Cardiac muscle cell (in vitro differentiated cells and primary cell): Measurements from ENCODE around the gene AQP7. TPM values are rescaled to one million over a fixed set of nuclear protein-coding genes. Genes with fewer than 3 reads are reported as not detected.
A peak's percentile ranks its signal among the peaks of the same experiment; 100 is the strongest.
"Not testable (repeated sequence)": the region's sequence is repeated elsewhere in the genome, so short reads cannot be mapped to it uniquely, and the experiment has no call there.

Experiments used
- DNase-seq, 2 donors: peaks; one replicate each; pipeline versions ENCODE4 v3.0.0 to v3.0.0-alpha.2; 2010 to 2017; ENCODE audit warnings: low read depth in 1 of 2, low spot score in 1 of 2
- H3K27ac ChIP-seq: fragments of 200-600 bp; sonication (generic); 2 replicates; pipeline ENCODE4 v1.5.1; 2016
- H3K27me3 ChIP-seq: fragments of 200-600 bp; sonication (generic); 2 replicates; pipeline ENCODE4 v1.6.0; 2016; ENCODE audit warnings: control low read depth
- H3K36me3 ChIP-seq: fragments of 200-600 bp; sonication (generic); 2 replicates; pipeline ENCODE4 v1.5.1; 2016; ENCODE audit warnings: control low read depth
- H3K4me1 ChIP-seq: fragments of 200-600 bp; sonication (generic); 2 replicates; pipeline ENCODE4 v1.8.1; 2017; ENCODE audit warnings: low read depth, mild to moderate bottlenecking, mixed run types
- H3K4me3 ChIP-seq: fragments of 200-600 bp; sonication (generic); 2 replicates; pipeline ENCODE4 v1.5.1; 2016; ENCODE audit warnings: mild to moderate bottlenecking
- H3K9me3 ChIP-seq: fragments of 200-600 bp; sonication (generic); 2 replicates; pipeline ENCODE4 v1.5.1; 2017; ENCODE audit warnings: low read depth, mild to moderate bottlenecking, control low read depth
- CTCF ChIP-seq: IDR thresholded peaks from 2 replicates; pipeline ENCODE4 v1.5.1; 2012; ENCODE audit warnings: low read depth, mild to moderate bottlenecking, low read length
- polyA plus RNA-seq: library from polyadenylated mRNA; unstranded; fragments of >200 nt; fragmentation: Nextera tagmentation; extraction: Ambion mirVana; gene quantifications from 2 replicates; pipeline ENCODE4 v1.2.1, GENCODE V29; 2016
- total RNA-seq: library from RNA; depleted of rRNA; stranded (reverse); fragments of >200 nt; gene quantifications from 2 replicates; pipeline ENCODE4 v1.2.3, GENCODE V29; 2016

The AQP7 gene
- total and polyA plus RNA-seq, 2 experiments from 2014 or later: 4.2 to 5.5 TPM

- no peaks in the 10 kb centered on the region for H3K36me3 ChIP-seq
- TF ChIP-seq CTCF: no peak
- no peak overlapping the region for H3K4me3 ChIP-seq
- H3K27me3 ChIP-seq: no peaks in the 10 kb centered on the region
- no peak for DNase-seq
- H3K4me1 ChIP-seq: no peaks in the 10 kb centered on the region
- H3K27ac ChIP-seq: no peak overlapping the region
- no peaks in the 10 kb centered on the region for H3K9me3 ChIP-seq
These were observed 11.9 kb upstream of the AQP7 start for GRCh38 chr9:33414268-33414667.

- Histone ChIP-seq H3K4me1 (peaks cover 7% of the 10 kb centered on the region), H3K9me3 (no peaks in the 10 kb centered on the region), H3K36me3 (no peaks in the 10 kb centered on the region), H3K4me3 (no peak overlapping the region), H3K27me3 (no peaks in the 10 kb centered on the region), H3K27ac (no peak overlapping the region)
- TF ChIP-seq CTCF: no peak
- DNase-seq: no peak
These were observed 5.7 kb upstream of the AQP7 start for GRCh38 chr9:33408087-33408486.

GRCh38 chr9:33407061-33407460 is 4.7 kb upstream of the AQP7 start:
- no peak for DNase-seq
- no peaks in the 10 kb centered on the region for H3K36me3 ChIP-seq
- TF ChIP-seq CTCF: no peak
- no peaks in the 10 kb centered on the region for H3K27me3 ChIP-seq
- H3K27ac ChIP-seq: no peak overlapping the region
- H3K4me3 ChIP-seq: no peak overlapping the region
- peaks cover 17% of the 10 kb centered on the region for H3K4me1 ChIP-seq
- no peaks in the 10 kb centered on the region for H3K9me3 ChIP-seq

GRCh38 chr9:33404788-33405362 is 2.5 kb upstream of the AQP7 start:
- Histone ChIP-seq H3K36me3 (no peaks in the 10 kb centered on the region), H3K27ac (peak overlapping the region; percentile 55), H3K27me3 (no peaks in the 10 kb centered on the region), H3K4me1 (peaks cover 20% of the 10 kb centered on the region), H3K4me3 (no peak overlapping the region), H3K9me3 (no peaks in the 10 kb centered on the region)
- TF ChIP-seq CTCF: no peak
- peak in 1 of 2 donors; percentile 22 for DNase-seq

- peak overlapping the region; percentile 55 for H3K27ac ChIP-seq
- no peak for DNase-seq
- H3K36me3 ChIP-seq: no peaks in the 10 kb centered on the region
- no peaks in the 10 kb centered on the region for H3K9me3 ChIP-seq
- no peak overlapping the region for H3K4me3 ChIP-seq
- TF ChIP-seq CTCF: no peak
- H3K27me3 ChIP-seq: no peaks in the 10 kb centered on the region
- H3K4me1 ChIP-seq: peaks cover 20% of the 10 kb centered on the region
These were observed 1.8 kb upstream of the AQP7 start for GRCh38 chr9:33403941-33404787.

- not testable (repeated sequence) for H3K4me3 ChIP-seq
These were observed 559 bp downstream of the AQP7 start for GRCh38 chr9:33401809-33402208.

GRCh38 chr9:33399047-33399446 is 3.3 kb downstream of the AQP7 start:
- H3K27me3 ChIP-seq, H3K4me3 ChIP-seq: not testable (repeated sequence)
- peaks cover 14% of the 10 kb centered on the region for H3K4me1 ChIP-seq

More at GRCh38 chr9:33401809-33402208, 559 bp downstream of the AQP7 start:
- peak overlapping the region; percentile 83 for H3K27ac ChIP-seq
- H3K9me3 ChIP-seq, H3K27me3 ChIP-seq, H3K36me3 ChIP-seq, DNase-seq: not testable (repeated sequence)
- H3K4me1 ChIP-seq: peaks cover 20% of the 10 kb centered on the region

GRCh38 chr9:33397801-33398200 is 4.6 kb downstream of the AQP7 start:
- H3K27me3 ChIP-seq, H3K9me3 ChIP-seq, H3K4me3 ChIP-seq, DNase-seq, H3K27ac ChIP-seq, H3K36me3 ChIP-seq: not testable (repeated sequence)
- H3K4me1 ChIP-seq: peaks cover 16% of the 10 kb centered on the region

More at GRCh38 chr9:33399047-33399446, 3.3 kb downstream of the AQP7 start:
- not testable (repeated sequence) for H3K9me3 ChIP-seq, DNase-seq, H3K36me3 ChIP-seq, H3K27ac ChIP-seq
